Smooth muscle cell (in vitro differentiated cells): ENCODE results near the gene DEFB114. TPM values are rescaled to one million over a fixed set of nuclear protein-coding genes. Genes with fewer than 3 reads are reported as not detected.
A peak's percentile ranks its signal among the peaks of the same experiment; 100 is the strongest.

Experiments
- DNase-seq: peaks from one replicate; lab custom pipeline; 2025; ENCODE audit not compliant: unreplicated experiment; lab: John Stamatoyannopoulos, UW
- H2AFZ ChIP-seq: fragments of 200-600 bp; sonication (generic); 2 replicates; pipeline ENCODE4 v1.6.0; 2016; ENCODE audit warnings: antibody characterized with exemption, low read depth, mild to moderate bottlenecking
- H3F3A ChIP-seq: fragments of 200-600 bp; sonication (generic); 2 replicates; pipeline ENCODE4 v1.6.0; 2017; ENCODE audit warnings: antibody characterized with exemption, low read depth
- H3K27ac ChIP-seq: fragments of 200-600 bp; sonication (generic); 2 replicates; pipeline ENCODE4 v1.5.1; 2016; ENCODE audit warnings: low read depth, mild to moderate bottlenecking
- H3K27me3 ChIP-seq: fragments of 200-600 bp; sonication (generic); 2 replicates; pipeline ENCODE4 v1.6.1; 2016; ENCODE audit warnings: low read depth, mild to moderate bottlenecking
- H3K36me3 ChIP-seq: fragments of 200-600 bp; sonication (generic); 2 replicates; pipeline ENCODE4 v1.5.1; 2016; ENCODE audit warnings: low read depth
- H3K4me1 ChIP-seq: fragments of 200-600 bp; sonication (generic); 2 replicates; pipeline ENCODE4 v1.5.1; 2016; ENCODE audit warnings: low read depth
- H3K4me2 ChIP-seq: fragments of 200-600 bp; sonication (generic); 2 replicates; pipeline ENCODE4 v1.6.0; 2016; ENCODE audit warnings: mild to moderate bottlenecking
- H3K4me3 ChIP-seq: fragments of 200-600 bp; sonication (generic); 2 replicates; pipeline ENCODE4 v1.5.1; 2016; ENCODE audit warnings: mild to moderate bottlenecking
- H3K79me2 ChIP-seq: fragments of 200-600 bp; sonication (generic); 2 replicates; pipeline ENCODE4 v1.6.0; 2016; ENCODE audit warnings: low read depth, mild to moderate bottlenecking
- H3K9ac ChIP-seq: fragments of 200-600 bp; sonication (generic); 2 replicates; pipeline ENCODE4 v1.6.0; 2016; ENCODE audit warnings: low read depth
- H3K9me3 ChIP-seq: fragments of 200-600 bp; sonication (generic); replicated peaks from 2 replicates; pipeline ENCODE4 v1.5.1; 2016; ENCODE audit warnings: low read depth
- H4K20me1 ChIP-seq: fragments of 200-600 bp; sonication (generic); 2 replicates; pipeline ENCODE4 v1.6.0; 2016; ENCODE audit warnings: low read depth
- WGBS: methylation state at CpG from one replicate; pipeline ENCODE4 v1.1.7; 2016; ENCODE audit warnings: low lambda C conversion rate; 5-methylcytosine and 5-hydroxymethylcytosine counted together
- polyA plus RNA-seq: library from polyadenylated mRNA; unstranded; fragments of >200 nt; fragmentation: Nextera tagmentation; extraction: Ambion mirVana; gene quantifications from 2 replicates; pipeline ENCODE4 v1.2.1, GENCODE V29; 2016
- total RNA-seq: library from RNA; depleted of rRNA; stranded (reverse); fragments of >200 nt; gene quantifications from 2 replicates; pipeline ENCODE4 v1.2.3, GENCODE V29; 2014
- TF ChIP-seq, protein P1 (sequence below): fragments of 200-600 bp; sonication (generic); IDR thresholded peaks from 2 replicates; pipeline ENCODE4 v1.5.1; 2017; ENCODE audit warnings: borderline replicate concordance, mild to moderate bottlenecking, antibody characterized with exemption; ENCODE audit not compliant: insufficient read depth, poor library complexity, severe bottlenecking

DEFB114 gene
- total and polyA plus RNA-seq, 2 experiments from 2014 or later = not detected

DNA sequence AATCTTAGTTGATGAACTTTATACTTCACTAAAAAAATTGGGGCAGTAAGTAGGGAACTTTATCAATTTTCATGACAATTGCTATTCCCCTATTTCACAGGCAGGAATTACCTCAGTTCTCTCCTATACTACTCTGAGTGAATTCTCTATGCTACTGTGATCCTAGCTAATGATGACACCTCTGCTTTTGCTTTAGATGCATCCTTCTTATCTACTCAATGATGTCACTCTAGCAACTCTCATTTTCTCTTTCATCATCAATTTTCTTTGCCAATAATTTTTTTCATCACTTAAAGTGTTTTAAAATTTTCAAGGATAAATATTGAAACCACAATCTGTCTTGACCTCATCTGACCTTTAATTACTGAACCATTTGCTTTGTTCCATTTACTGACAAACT, 8.1 kb downstream of the DEFB114 start:
- Histone ChIP-seq H2AFZ (no peak overlapping the region), H3K9ac (no peak overlapping the region), H3K4me3 (no peak overlapping the region), H3K36me3 (no peaks in the 10 kb centered on the region), H3K27me3 (no peaks in the 10 kb centered on the region), H3K4me1 (no peaks in the 10 kb centered on the region), H3F3A (no peaks in the 10 kb centered on the region), H3K9me3 (no peaks in the 10 kb centered on the region), H3K27ac (no peak overlapping the region), H3K4me2 (no peak overlapping the region), H3K79me2 (no peaks in the 10 kb centered on the region), H4K20me1 (no peaks in the 10 kb centered on the region)
- DNase-seq = no peak
- TF ChIP-seq, protein P1, sequence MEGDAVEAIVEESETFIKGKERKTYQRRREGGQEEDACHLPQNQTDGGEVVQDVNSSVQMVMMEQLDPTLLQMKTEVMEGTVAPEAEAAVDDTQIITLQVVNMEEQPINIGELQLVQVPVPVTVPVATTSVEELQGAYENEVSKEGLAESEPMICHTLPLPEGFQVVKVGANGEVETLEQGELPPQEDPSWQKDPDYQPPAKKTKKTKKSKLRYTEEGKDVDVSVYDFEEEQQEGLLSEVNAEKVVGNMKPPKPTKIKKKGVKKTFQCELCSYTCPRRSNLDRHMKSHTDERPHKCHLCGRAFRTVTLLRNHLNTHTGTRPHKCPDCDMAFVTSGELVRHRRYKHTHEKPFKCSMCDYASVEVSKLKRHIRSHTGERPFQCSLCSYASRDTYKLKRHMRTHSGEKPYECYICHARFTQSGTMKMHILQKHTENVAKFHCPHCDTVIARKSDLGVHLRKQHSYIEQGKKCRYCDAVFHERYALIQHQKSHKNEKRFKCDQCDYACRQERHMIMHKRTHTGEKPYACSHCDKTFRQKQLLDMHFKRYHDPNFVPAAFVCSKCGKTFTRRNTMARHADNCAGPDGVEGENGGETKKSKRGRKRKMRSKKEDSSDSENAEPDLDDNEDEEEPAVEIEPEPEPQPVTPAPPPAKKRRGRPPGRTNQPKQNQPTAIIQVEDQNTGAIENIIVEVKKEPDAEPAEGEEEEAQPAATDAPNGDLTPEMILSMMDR = no peak

DNA sequence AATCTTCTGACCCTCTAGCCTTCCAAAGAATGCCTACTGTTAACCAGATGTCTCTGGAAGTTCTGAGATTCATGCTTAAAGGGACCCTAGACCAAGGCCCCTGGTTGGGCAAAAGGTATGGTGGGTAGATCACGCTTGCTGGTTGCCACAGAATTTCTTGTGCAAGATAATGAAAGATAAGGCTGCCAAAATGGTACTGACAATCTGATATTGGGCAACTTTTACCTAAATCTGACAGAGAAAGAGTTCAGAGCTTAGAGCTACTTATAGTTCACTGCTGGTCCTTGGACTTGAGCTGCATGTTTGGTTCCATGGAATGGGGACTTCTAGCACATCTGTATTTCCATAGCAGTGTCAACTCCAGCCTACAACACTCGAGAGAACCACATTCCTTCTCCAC, 12.0 kb downstream of the DEFB114 start:
- Histone ChIP-seq H3K4me2 (no peak overlapping the region), H3K36me3 (no peaks in the 10 kb centered on the region), H3F3A (no peaks in the 10 kb centered on the region), H2AFZ (no peak overlapping the region), H3K4me1 (no peaks in the 10 kb centered on the region), H3K9me3 (no peaks in the 10 kb centered on the region), H3K79me2 (no peaks in the 10 kb centered on the region), H3K4me3 (no peak overlapping the region), H4K20me1 (no peaks in the 10 kb centered on the region), H3K27me3 (no peaks in the 10 kb centered on the region), H3K9ac (no peak overlapping the region), H3K27ac (no peak overlapping the region)
- TF ChIP-seq, protein P1 = no peak
- 80% methylated on average over 2 of the region's 2 CpGs for WGBS
- DNase-seq = no peak

DNA sequence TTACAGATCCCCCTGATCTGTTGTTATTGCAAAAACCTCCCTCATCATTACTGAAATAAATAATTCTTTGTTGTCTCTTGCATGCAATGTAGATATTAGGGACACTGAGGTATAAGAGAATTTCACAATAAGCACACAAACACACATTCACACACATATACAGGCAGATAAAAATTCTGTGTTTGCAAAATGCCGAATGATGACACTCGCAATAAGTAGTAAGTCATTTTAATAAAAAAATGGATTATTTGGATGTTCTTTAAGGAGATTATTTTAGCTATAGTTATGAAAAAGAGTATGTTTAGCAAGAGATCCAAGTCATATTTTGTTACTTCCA, 13.6 kb downstream of the DEFB114 start:
- Histone ChIP-seq H3K4me2 (peak overlapping the region; percentile 67), H3K27ac (no peak overlapping the region), H3K4me1 (no peaks in the 10 kb centered on the region), H3K27me3 (no peaks in the 10 kb centered on the region), H3F3A (no peaks in the 10 kb centered on the region), H2AFZ (peak overlapping the region; percentile 93), H3K9ac (no peak overlapping the region), H3K4me3 (peak overlapping the region; percentile 55), H4K20me1 (no peaks in the 10 kb centered on the region), H3K79me2 (no peaks in the 10 kb centered on the region), H3K9me3 (no peaks in the 10 kb centered on the region), H3K36me3 (no peaks in the 10 kb centered on the region)
- TF ChIP-seq, protein P1 = no peak
- DNase-seq = no peak
- WGBS = 78% methylated on average over 2 of the region's 2 CpGs

DNA sequence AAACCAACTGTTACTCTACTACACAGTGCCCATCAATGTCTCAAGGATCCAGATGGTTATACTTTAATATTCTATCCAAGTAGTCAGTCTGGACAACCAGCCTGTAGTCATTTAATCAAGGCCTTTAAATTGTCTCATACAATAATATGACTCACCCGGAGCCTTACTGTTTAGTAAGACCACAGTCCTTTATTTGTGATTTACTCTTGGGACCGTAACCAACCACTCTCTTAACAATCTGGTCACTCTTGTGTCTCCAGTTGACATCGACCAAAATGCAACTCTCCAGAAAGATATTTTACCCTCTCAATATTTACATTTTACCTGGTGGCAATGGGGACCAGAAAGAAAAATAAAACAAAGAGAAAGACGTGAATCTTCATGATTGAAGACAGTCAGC, 14.9 kb downstream of the DEFB114 start:
- H3K4me2 ChIP-seq = peak overlapping the region; percentile 70
- H3K79me2 ChIP-seq = no peaks in the 10 kb centered on the region
- TF ChIP-seq, protein P1 = no peak
- H4K20me1 ChIP-seq = no peaks in the 10 kb centered on the region
- 67% methylated on average over 4 of the region's 4 CpGs for WGBS
- no peak overlapping the region for H3K9ac ChIP-seq
- H3K27me3 ChIP-seq = no peaks in the 10 kb centered on the region
- no peaks in the 10 kb centered on the region for H3K4me1 ChIP-seq
- peak overlapping the region; percentile 2 for H2AFZ ChIP-seq
- no peaks in the 10 kb centered on the region for H3F3A ChIP-seq
- no peaks in the 10 kb centered on the region for H3K9me3 ChIP-seq
- no peak for DNase-seq
- peak overlapping the region; percentile 55 for H3K4me3 ChIP-seq
- H3K27ac ChIP-seq = no peak overlapping the region
- no peaks in the 10 kb centered on the region for H3K36me3 ChIP-seq
